Measurements from ENCODE around the gene SNCA. TPM values are rescaled to one million over a fixed set of nuclear protein-coding genes. Genes with fewer than 3 reads are reported as not detected.

Gene SNCA
- total RNA-seq, 1 donor from 2014 or later, result 3.1 TPM

GRCh38 chr4:89725268-89725667 is 111.7 kb downstream of the SNCA start:
- no peak for DNase-seq (ENCODE audit: low spot score)
- Mint-ChIP-seq H3K4me1 (ENCODE audit: low read depth) (peaks cover 10% of the 10 kb centered on the region), H3K9me3 (ENCODE audit: low read depth) (no peaks in the 10 kb centered on the region), H3K4me3 (ENCODE audit: unreplicated experiment) (no peak overlapping the region), H3K27ac (ENCODE audit: unreplicated experiment) (peak overlapping the region; percentile 91), H3K27me3 (ENCODE audit: low read depth) (no peaks in the 10 kb centered on the region), H3K36me3 (ENCODE audit: low read depth) (no peaks in the 10 kb centered on the region)
- no peak for TF ChIP-seq CTCF (IDR thresholded peaks at IDR 0.05)

- TF ChIP-seq CTCF (IDR thresholded peaks at IDR 0.05), result no peak
- no peaks in the 10 kb centered on the region for H3K36me3 Mint-ChIP-seq (ENCODE audit: low read depth)
- H3K4me1 Mint-ChIP-seq (ENCODE audit: low read depth), result peaks cover 10% of the 10 kb centered on the region
- DNase-seq (ENCODE audit: low spot score), result no peak
- peak overlapping the region; percentile 52 for H3K27ac Mint-ChIP-seq (ENCODE audit: unreplicated experiment)
- no peaks in the 10 kb centered on the region for H3K9me3 Mint-ChIP-seq (ENCODE audit: low read depth)
- no peaks in the 10 kb centered on the region for H3K27me3 Mint-ChIP-seq (ENCODE audit: low read depth)
- H3K4me3 Mint-ChIP-seq (ENCODE audit: unreplicated experiment), result no peak overlapping the region
Observed at GRCh38 chr4:89724716-89725115, 112.2 kb downstream of the SNCA start.

- TF ChIP-seq CTCF (IDR thresholded peaks at IDR 0.05), result no peak
- H3K27me3 Mint-ChIP-seq (ENCODE audit: low read depth), result no peaks in the 10 kb centered on the region
- no peak overlapping the region for H3K4me3 Mint-ChIP-seq (ENCODE audit: unreplicated experiment)
- no peak for DNase-seq (ENCODE audit: low spot score)
- H3K4me1 Mint-ChIP-seq (ENCODE audit: low read depth), result peaks cover 10% of the 10 kb centered on the region
- H3K9me3 Mint-ChIP-seq (ENCODE audit: low read depth), result peaks cover 10% of the 10 kb centered on the region
- no peaks in the 10 kb centered on the region for H3K36me3 Mint-ChIP-seq (ENCODE audit: low read depth)
- no peak overlapping the region for H3K27ac Mint-ChIP-seq (ENCODE audit: unreplicated experiment)
Observed at GRCh38 chr4:89723096-89723495, 113.9 kb downstream of the SNCA start.

- Mint-ChIP-seq H3K9me3 (ENCODE audit: low read depth) (peaks cover 10% of the 10 kb centered on the region), H3K4me3 (ENCODE audit: unreplicated experiment) (no peak overlapping the region), H3K27me3 (ENCODE audit: low read depth) (no peaks in the 10 kb centered on the region), H3K27ac (ENCODE audit: unreplicated experiment) (no peak overlapping the region), H3K36me3 (ENCODE audit: low read depth) (no peaks in the 10 kb centered on the region), H3K4me1 (ENCODE audit: low read depth) (peaks cover 10% of the 10 kb centered on the region)
- TF ChIP-seq CTCF (IDR thresholded peaks at IDR 0.05), result no peak
- DNase-seq (ENCODE audit: low spot score), result no peak
Observed at GRCh38 chr4:89722517-89722916, 114.4 kb downstream of the SNCA start.

GRCh38 chr4:89720981-89721380 is 116.0 kb downstream of the SNCA start:
- TF ChIP-seq CTCF (IDR thresholded peaks at IDR 0.05), result no peak
- Mint-ChIP-seq H3K27me3 (ENCODE audit: low read depth) (no peaks in the 10 kb centered on the region), H3K4me1 (ENCODE audit: low read depth) (peaks cover 10% of the 10 kb centered on the region), H3K9me3 (ENCODE audit: low read depth) (peaks cover 10% of the 10 kb centered on the region), H3K4me3 (ENCODE audit: unreplicated experiment) (no peak overlapping the region), H3K27ac (ENCODE audit: unreplicated experiment) (no peak overlapping the region), H3K36me3 (ENCODE audit: low read depth) (no peaks in the 10 kb centered on the region)
- no peak for DNase-seq (ENCODE audit: low spot score)
